ENCODE measurements around the gene F2RL2.

DNA sequence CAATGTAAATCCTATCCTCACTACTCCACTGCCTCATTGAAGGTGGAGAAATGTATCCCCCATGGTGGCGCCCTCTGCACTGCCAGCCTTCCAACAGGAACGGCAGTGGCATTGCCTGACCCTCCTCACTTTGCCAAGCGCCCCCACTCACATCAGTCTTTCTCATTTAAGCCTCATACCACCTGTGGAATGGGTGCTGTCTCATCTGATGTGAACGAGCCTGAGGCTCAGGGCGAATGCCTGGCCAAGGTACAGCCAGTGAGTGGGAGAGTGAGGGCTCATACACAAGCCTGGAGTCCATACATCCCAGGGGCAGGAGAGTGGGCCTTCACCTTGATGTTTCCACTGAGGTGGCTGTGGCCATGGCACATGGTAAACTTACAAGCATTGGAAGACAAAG is 10.3 kb downstream of the F2RL2 start:
- TF ChIP-seq, protein P1, sequence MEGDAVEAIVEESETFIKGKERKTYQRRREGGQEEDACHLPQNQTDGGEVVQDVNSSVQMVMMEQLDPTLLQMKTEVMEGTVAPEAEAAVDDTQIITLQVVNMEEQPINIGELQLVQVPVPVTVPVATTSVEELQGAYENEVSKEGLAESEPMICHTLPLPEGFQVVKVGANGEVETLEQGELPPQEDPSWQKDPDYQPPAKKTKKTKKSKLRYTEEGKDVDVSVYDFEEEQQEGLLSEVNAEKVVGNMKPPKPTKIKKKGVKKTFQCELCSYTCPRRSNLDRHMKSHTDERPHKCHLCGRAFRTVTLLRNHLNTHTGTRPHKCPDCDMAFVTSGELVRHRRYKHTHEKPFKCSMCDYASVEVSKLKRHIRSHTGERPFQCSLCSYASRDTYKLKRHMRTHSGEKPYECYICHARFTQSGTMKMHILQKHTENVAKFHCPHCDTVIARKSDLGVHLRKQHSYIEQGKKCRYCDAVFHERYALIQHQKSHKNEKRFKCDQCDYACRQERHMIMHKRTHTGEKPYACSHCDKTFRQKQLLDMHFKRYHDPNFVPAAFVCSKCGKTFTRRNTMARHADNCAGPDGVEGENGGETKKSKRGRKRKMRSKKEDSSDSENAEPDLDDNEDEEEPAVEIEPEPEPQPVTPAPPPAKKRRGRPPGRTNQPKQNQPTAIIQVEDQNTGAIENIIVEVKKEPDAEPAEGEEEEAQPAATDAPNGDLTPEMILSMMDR (IDR thresholded peaks at IDR 0.05): no peak
- no peak for TF ChIP-seq POLR2A (IDR thresholded peaks at IDR 0.05)
